Epidermal melanocyte (primary cell): ENCODE measurements around the gene DIS3L2.
"Not testable (repeated sequence)": the region's sequence is repeated elsewhere in the genome, so short reads cannot be mapped to it uniquely, and the experiment has no call there.

Experiments used
- DNase-seq: peaks from one replicate; pipeline ENCODE4 v3.0.0; 2011; ENCODE audit warnings: low spot score; ENCODE audit not compliant: insufficient read length

DIS3L2 gene

GRCh38 chr2:231928901-231929725 is 32.4 kb upstream of the DIS3L2 start:
- DNase-seq: no peak

GRCh38 chr2:231929961-231930592 is 31.4 kb upstream of the DIS3L2 start:
- no peak for DNase-seq

- DNase-seq: no peak
These were observed 30.8 kb upstream of the DIS3L2 start for GRCh38 chr2:231930593-231931281.

GRCh38 chr2:231931481-231931915 is 30.0 kb upstream of the DIS3L2 start:
- DNase-seq: no peak

- DNase-seq: no peak
These were observed 28.9 kb upstream of the DIS3L2 start for GRCh38 chr2:231932711-231932970.

GRCh38 chr2:231932985-231933915 is 28.3 kb upstream of the DIS3L2 start:
- no peak for DNase-seq

- DNase-seq: no peak
These were observed 27.6 kb upstream of the DIS3L2 start for GRCh38 chr2:231933916-231934401.

GRCh38 chr2:231934441-231935206 is 26.9 kb upstream of the DIS3L2 start:
- no peak for DNase-seq

- DNase-seq: no peak
These were observed 26.3 kb upstream of the DIS3L2 start for GRCh38 chr2:231935207-231935524.

GRCh38 chr2:231935815-231936214 is 25.7 kb upstream of the DIS3L2 start:
- DNase-seq: no peak

- DNase-seq: no peak
These were observed 25.0 kb upstream of the DIS3L2 start for GRCh38 chr2:231936491-231936890.

GRCh38 chr2:231937057-231937456 is 24.5 kb upstream of the DIS3L2 start:
- DNase-seq: no peak

- no peak for DNase-seq
These were observed 22.5 kb upstream of the DIS3L2 start for GRCh38 chr2:231939022-231939421.

GRCh38 chr2:231940795-231941194 is 20.7 kb upstream of the DIS3L2 start:
- no peak for DNase-seq

- no peak for DNase-seq
These were observed 19.8 kb upstream of the DIS3L2 start for GRCh38 chr2:231941673-231942072.

GRCh38 chr2:231942180-231942579 is 19.3 kb upstream of the DIS3L2 start:
- DNase-seq: no peak

GRCh38 chr2:231946241-231946814 is 15.2 kb upstream of the DIS3L2 start:
- no peak for DNase-seq

GRCh38 chr2:231947112-231947511 is 14.4 kb upstream of the DIS3L2 start:
- DNase-seq: not testable (repeated sequence)

GRCh38 chr2:231947694-231948093 is 13.8 kb upstream of the DIS3L2 start:
- no peak for DNase-seq

GRCh38 chr2:231951452-231952035 is 10.0 kb upstream of the DIS3L2 start:
- no peak for DNase-seq
